Gastrocnemius medialis (tissue), 4 donors: ENCODE data around the gene MAP1LC3B2.

Source experiments
- POLR2A ChIP-seq, 2 donors: fragments of 450-650 bp; IDR thresholded peaks; one replicate each; pipeline ENCODE4 v1.6.1; 2017; ENCODE audit warnings: antibody characterized with exemption in 2 of 2, mild to moderate bottlenecking in 2 of 2, moderate library complexity in 2 of 2
- TF ChIP-seq, protein P1 (sequence below), 5 experiments: fragments of 450-650 bp in 3 of 5; fragments of 200-600 bp in 2 of 5; sonication (generic) in 2 of 5; IDR thresholded peaks in 4 of 5; conservative IDR thresholded peaks in 1 of 5; 1 replicate in 4 of 5; 2 replicates in 1 of 5; pipeline ENCODE4 v1.5.1; 2016 to 2019; ENCODE audit warnings: antibody characterized with exemption in 5 of 5, mild to moderate bottlenecking in 3 of 5, moderate library complexity in 3 of 5

DNA sequence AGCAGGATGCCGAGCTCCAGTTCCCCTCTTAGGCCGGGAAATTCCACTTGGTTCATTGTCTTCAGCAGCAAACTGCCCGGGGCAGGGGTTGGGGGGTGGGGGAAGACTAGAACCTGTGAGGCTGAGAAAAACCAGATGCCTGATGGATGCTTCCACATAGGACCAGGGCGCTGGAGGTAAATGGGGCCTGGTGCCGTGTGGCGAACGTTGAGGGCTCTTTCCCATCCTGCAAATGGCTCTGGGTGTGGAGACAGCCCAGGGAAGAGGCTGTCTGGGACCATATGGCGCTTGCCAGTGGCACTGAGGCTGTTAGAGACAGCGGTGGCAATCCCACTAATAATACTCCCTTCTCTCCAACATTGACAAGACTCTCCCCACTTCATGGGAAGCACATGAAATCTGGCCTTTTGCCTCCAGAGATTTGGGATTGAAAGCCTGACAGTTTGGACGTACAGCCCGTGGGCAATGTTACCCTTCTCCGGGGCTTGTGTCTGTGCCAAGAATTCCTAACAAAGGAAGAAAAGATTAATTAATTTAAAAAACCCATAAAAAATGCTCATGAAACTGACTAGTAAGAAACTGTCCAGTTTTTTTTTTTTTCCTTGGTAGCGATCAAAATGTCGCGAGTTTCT is 44.5 kb downstream of the MAP1LC3B2 start:
- TF ChIP-seq, protein P1, sequence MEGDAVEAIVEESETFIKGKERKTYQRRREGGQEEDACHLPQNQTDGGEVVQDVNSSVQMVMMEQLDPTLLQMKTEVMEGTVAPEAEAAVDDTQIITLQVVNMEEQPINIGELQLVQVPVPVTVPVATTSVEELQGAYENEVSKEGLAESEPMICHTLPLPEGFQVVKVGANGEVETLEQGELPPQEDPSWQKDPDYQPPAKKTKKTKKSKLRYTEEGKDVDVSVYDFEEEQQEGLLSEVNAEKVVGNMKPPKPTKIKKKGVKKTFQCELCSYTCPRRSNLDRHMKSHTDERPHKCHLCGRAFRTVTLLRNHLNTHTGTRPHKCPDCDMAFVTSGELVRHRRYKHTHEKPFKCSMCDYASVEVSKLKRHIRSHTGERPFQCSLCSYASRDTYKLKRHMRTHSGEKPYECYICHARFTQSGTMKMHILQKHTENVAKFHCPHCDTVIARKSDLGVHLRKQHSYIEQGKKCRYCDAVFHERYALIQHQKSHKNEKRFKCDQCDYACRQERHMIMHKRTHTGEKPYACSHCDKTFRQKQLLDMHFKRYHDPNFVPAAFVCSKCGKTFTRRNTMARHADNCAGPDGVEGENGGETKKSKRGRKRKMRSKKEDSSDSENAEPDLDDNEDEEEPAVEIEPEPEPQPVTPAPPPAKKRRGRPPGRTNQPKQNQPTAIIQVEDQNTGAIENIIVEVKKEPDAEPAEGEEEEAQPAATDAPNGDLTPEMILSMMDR (IDR thresholded peaks at IDR 0.05 in 4 of 5, conservative IDR thresholded peaks at IDR 0.05 in 1 of 5): no peak
- TF ChIP-seq POLR2A (IDR thresholded peaks at IDR 0.05): no peak
